GM21423 (cell line): ENCODE measurements around the gene ABCB6.

Source experiments
- ATAC-seq: cut with Tn5 transposase; IDR thresholded peaks from one replicate; pipeline ENCODE4 v1.9.1; 2021; ENCODE audit warnings: mild to moderate bottlenecking, moderate library complexity; ENCODE audit not compliant: unreplicated experiment

ABCB6 gene

DNA sequence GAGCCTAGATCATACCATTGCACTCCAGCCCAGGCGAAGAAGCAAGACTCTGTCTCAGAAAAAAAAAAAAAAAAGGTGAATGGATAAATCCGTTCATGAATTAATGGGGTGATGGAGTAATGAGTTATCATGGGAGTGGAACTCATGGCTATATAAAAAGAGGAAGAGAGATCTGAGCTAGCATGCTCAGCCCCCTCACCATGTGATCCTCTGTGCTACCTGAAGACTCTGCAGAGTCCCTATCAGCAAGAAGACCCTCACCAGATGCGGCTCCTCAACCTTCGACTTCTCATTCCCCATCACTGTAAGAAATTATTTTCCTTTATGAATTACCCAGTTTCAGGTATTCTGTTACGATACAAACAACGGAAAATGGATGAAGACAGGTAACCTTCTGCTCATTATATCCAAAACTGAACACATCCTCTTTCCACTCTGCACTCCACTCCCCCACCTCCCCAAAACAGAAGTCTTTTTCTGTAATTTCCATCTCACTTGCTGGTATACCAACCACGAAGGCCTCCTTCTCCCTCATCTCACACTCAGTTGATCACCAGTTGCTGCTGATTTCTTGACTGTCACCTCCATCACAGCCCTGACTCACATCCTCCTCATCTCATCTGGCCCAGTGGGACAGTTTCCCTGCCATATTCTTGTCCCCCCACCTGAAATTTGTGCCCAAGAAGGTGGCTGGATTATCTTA is 31.9 kb downstream of the ABCB6 start:
- ATAC-seq, result no peak

DNA sequence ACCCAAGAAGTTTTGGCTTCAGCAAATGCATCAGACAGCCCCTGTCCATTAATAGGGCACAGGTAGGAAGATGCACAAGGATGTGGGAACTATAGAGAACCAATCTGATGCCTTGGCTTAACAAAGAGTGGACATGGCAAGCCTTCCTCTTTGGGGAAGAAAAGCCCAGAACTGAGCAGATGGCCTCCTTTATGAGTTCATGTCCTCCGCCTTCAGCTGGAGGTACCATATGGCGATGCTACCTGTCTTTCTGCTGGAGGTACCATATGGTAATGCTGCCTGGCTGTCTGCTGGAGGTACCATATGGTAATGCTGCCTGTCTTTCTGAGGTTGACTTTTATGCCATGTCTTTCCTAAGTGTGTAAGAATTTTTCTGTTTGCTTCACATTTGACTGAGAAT is 34.6 kb downstream of the ABCB6 start:
- no peak for ATAC-seq

GRCh38 chr2:219183151-219183772 is 35.5 kb downstream of the ABCB6 start:
- no peak for ATAC-seq

GRCh38 chr2:219182331-219183150 is 36.2 kb downstream of the ABCB6 start:
- ATAC-seq, result no peak

GRCh38 chr2:219181531-219181930 is 37.2 kb downstream of the ABCB6 start:
- ATAC-seq, result no peak

- no peak for ATAC-seq
These were observed 37.8 kb downstream of the ABCB6 start for GRCh38 chr2:219180961-219181360.

- no peak for ATAC-seq
These were observed 38.9 kb downstream of the ABCB6 start for GRCh38 chr2:219179601-219180465.

DNA sequence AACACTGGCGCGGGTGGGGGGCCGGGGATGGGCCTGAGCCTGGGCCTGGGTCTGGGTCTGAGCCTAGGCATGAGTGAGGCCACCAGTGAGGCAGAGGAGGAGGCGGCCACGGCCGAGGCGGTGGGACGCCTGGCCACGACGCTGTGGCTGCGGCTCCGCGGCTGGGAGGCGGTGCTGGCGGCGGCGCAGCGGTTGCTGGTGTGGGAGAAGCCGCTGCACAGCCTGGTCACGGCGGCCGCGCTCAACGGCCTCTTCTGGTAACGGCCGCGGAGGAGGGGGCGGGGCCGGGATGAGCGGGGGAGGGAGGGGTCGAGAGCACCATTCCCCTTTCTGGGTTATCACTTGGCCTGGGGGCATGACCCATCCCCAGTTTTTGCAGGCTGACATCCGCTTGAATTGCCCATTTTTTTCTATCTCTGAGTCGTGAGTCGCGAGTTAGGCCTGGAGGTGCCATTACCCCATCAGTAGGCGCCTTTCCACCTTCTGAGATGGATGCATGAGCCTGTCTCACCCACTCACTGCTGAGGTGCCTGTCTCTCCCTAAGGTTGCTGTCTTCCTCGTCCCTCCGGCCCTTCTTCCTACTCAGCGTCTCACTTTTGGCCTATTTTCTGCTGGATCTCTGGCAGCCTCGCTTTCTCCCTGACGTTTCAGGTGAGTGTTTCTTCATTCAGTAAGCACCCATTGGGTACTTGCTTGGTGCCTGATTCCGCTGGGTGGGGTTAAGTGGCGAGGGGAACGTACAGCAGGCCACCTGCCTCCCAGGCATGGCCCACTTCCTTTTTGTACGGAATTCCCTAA is 40.2 kb downstream of the ABCB6 start:
- peak; percentile 5 for ATAC-seq

GRCh38 chr2:219177552-219178376 is 41.0 kb downstream of the ABCB6 start, which contains the start of gene RETREG2:
TSS of gene RETREG2 (plus strand) at chr2:219178275. CDS start at chr2:219178353, 78 bp downstream.
- peak; percentile 44 for ATAC-seq

DNA sequence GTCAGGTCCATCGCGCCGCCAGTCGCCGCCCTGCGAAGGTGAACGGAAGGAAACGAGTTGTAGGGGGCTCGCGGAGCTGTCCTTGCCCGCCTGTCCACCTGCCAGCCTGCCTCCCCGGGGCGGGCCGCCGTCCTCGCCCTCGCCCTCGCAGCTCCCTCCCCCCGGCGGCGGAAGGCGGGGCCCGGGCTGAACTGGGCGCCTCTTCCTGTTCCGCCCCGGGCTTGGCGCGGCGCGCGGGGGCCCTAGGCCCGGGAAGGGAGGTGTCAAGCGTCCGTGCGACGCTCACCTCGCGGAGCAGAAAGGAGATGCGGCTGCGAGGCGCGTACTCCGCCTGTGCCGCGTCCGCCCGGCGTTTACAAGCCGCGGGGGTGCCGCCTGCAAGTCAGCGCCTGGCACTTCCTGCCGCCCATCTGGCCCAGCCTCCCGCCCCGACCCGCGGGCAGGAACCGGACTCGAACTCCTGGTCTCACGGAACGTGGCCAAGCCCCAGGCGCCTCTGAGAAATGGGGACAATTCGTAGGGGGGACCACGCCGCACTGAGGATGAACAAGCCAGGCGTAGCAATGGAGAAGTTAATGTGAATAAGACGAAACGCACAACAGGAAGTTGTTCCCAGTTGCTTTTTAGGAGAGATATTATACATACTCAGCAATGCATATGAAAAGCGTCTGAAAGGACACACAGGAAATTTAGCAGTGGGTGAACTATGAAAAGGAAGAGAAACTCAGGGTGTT is 41.8 kb downstream of the ABCB6 start, which contains the start of gene CNPPD1:
Gene CNPPD1 (minus strand): TSS at position 108 of the 734 bp plus-strand sequence. CDS start 97 bp downstream, at position 11.
- peak; percentile 58 for ATAC-seq

- peak; percentile 30 for ATAC-seq
These were observed 42.6 kb downstream of the ABCB6 start for GRCh38 chr2:219175928-219176817.

DNA sequence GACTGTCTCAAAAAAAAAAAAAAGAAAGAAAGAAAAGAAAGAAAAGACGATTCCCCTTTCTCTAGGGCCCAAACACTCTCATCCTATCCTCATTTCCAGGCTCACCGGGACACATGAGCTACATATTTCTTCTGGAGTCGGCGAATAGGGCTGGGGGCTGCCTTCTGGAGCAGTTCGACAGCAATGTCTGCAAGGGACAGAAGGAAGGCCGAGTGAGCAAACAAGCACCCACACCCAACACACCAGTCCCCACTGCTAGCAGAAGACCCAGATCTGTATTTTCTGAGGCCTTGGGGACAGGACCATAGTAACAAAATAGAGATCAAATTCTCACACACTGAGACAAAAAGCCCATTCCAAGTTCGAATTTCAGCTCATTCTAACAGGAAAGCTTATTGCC is 43.3 kb downstream of the ABCB6 start:
- no peak for ATAC-seq

GRCh38 chr2:219174801-219175200 is 44.0 kb downstream of the ABCB6 start:
- no peak for ATAC-seq

GRCh38 chr2:219174146-219174545 is 44.6 kb downstream of the ABCB6 start:
- ATAC-seq, result no peak

- no peak for ATAC-seq
These were observed 45.6 kb downstream of the ABCB6 start for GRCh38 chr2:219173176-219173575.

- ATAC-seq, result no peak
These were observed 46.3 kb downstream of the ABCB6 start for GRCh38 chr2:219172231-219173154.
